OCI-LY3 (cell line): Measurements from ENCODE around the gene LHFPL3.

ENCODE experiments used
- EZH2phosphoT487 ChIP-seq: fragments of 200-600 bp; shearing (Covaris generic); IDR thresholded peaks from 2 replicates; pipeline ENCODE4 v1.6.1; 2018; ENCODE audit warnings: antibody characterized with exemption, mixed run types, low read depth
- TF ChIP-seq, protein P1 (sequence below): fragments of 200-600, 300-600 bp; sonication (generic); IDR thresholded peaks from 2 replicates; pipeline ENCODE4 v1.5.1; 2014; ENCODE audit warnings: antibody characterized with exemption, low read length, low read depth

DNA sequence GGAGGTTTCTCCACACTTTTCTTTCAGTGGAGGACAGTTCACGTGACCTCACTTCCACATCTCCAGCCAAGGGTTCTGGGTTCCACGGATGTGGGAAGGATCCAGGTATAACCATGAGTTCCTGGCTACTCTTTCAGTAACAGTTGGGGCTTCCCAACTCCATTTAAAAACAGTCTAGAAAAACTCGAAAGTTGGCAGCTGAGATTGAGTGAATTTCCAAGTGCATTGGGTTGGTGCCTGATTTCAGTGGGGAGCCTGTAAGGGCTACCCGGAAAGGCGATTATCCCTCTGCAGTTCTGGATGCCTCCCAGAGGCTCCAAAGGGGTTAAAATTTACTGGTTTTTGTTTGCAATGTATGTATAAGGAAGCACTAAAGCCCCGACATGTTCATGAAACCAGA lies 24.3 kb downstream of the LHFPL3 start:
- TF ChIP-seq, protein P1, sequence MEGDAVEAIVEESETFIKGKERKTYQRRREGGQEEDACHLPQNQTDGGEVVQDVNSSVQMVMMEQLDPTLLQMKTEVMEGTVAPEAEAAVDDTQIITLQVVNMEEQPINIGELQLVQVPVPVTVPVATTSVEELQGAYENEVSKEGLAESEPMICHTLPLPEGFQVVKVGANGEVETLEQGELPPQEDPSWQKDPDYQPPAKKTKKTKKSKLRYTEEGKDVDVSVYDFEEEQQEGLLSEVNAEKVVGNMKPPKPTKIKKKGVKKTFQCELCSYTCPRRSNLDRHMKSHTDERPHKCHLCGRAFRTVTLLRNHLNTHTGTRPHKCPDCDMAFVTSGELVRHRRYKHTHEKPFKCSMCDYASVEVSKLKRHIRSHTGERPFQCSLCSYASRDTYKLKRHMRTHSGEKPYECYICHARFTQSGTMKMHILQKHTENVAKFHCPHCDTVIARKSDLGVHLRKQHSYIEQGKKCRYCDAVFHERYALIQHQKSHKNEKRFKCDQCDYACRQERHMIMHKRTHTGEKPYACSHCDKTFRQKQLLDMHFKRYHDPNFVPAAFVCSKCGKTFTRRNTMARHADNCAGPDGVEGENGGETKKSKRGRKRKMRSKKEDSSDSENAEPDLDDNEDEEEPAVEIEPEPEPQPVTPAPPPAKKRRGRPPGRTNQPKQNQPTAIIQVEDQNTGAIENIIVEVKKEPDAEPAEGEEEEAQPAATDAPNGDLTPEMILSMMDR, result no peak
- no peak for TF ChIP-seq EZH2phosphoT487
